ENCODE results near the gene ARL6IP4. TPM values are rescaled to one million over a fixed set of nuclear protein-coding genes. Genes with fewer than 3 reads are reported as not detected.

The ARL6IP4 gene
- total and polyA plus RNA-seq, 7 donors, result 113 to 193 (median 130) TPM

- ATAC-seq, result no peak
- intact Hi-C loops (cut with DNase I), result no loop called here
- no peaks in the 10 kb centered on the region for H3K27me3 ChIP-seq (ENCODE audit: insufficient read depth in 3 of 3, low read length in 2 of 3)
- H3K27ac ChIP-seq, result no peak overlapping the region
- no peak overlapping the region for H3K4me3 ChIP-seq
- H3K4me1 ChIP-seq, result no peaks in the 10 kb centered on the region
- 82 to 90% (median 85%) methylated on average over 7 of the region's 7 CpGs for WGBS, 3 donors
- DNase-seq, result no peak
- no peaks in the 10 kb centered on the region for H3K9me3 ChIP-seq
- peaks cover 2 to 18% of the 10 kb centered on the region in 2 donors for H3K36me3 ChIP-seq (ENCODE audit: insufficient read depth in 1 of 2, low read depth in 1 of 2)
- TF ChIP-seq CTCF (IDR thresholded peaks at IDR 0.05), result no peak
Observed at GRCh38 chr12:123028475-123028874, 48.0 kb downstream of the ARL6IP4 start.

- no peak for ATAC-seq
- no peak for TF ChIP-seq CTCF (IDR thresholded peaks at IDR 0.05)
- intact Hi-C loops (cut with DNase I), result no loop called here
- H3K9me3 ChIP-seq, result no peaks in the 10 kb centered on the region
- no peak overlapping the region for H3K27ac ChIP-seq
- H3K4me1 ChIP-seq, result no peaks in the 10 kb centered on the region
- no peak overlapping the region for H3K4me3 ChIP-seq
- no peak for DNase-seq
- H3K36me3 ChIP-seq (ENCODE audit: insufficient read depth in 1 of 2, low read depth in 1 of 2), result peaks cover 2 to 20% of the 10 kb centered on the region in 2 donors
- no peaks in the 10 kb centered on the region for H3K27me3 ChIP-seq (ENCODE audit: insufficient read depth in 3 of 3, low read length in 2 of 3)
Observed at GRCh38 chr12:123029550-123029949, 49.1 kb downstream of the ARL6IP4 start.

- Histone ChIP-seq H3K27ac (no peak overlapping the region), H3K4me3 (no peak overlapping the region), H3K9me3 (no peaks in the 10 kb centered on the region), H3K4me1 (no peaks in the 10 kb centered on the region), H3K36me3 (ENCODE audit: insufficient read depth in 1 of 2, low read depth in 1 of 2) (peaks cover 2 to 20% of the 10 kb centered on the region in 2 donors), H3K27me3 (ENCODE audit: insufficient read depth in 3 of 3, low read length in 2 of 3) (no peaks in the 10 kb centered on the region)
- DNase-seq (no peak), ATAC-seq (no peak)
- intact Hi-C loops (cut with DNase I), result no loop called here
- no peak for TF ChIP-seq CTCF (IDR thresholded peaks at IDR 0.05)
- 84 to 91% (median 85%) methylated on average over 1 of the region's 1 CpG for WGBS, 3 donors
Observed at GRCh38 chr12:123030686-123031085, 50.2 kb downstream of the ARL6IP4 start.

GRCh38 chr12:123031171-123031845, 50.8 kb downstream of the ARL6IP4 start:
- peaks cover 2 to 20% of the 10 kb centered on the region in 2 donors for H3K36me3 ChIP-seq (ENCODE audit: insufficient read depth in 1 of 2, low read depth in 1 of 2)
- H3K4me3 ChIP-seq, result no peak overlapping the region
- intact Hi-C loops (cut with DNase I), result no loop called here
- 92 to 94% (median 93%) methylated on average over 10 of the region's 10 CpGs for WGBS, 3 donors
- ATAC-seq, result no peak
- H3K27me3 ChIP-seq (ENCODE audit: insufficient read depth in 3 of 3, low read length in 2 of 3), result no peaks in the 10 kb centered on the region
- H3K9me3 ChIP-seq, result no peaks in the 10 kb centered on the region
- H3K27ac ChIP-seq, result no peak overlapping the region
- no peaks in the 10 kb centered on the region for H3K4me1 ChIP-seq
- DNase-seq, result no peak
- no peak for TF ChIP-seq CTCF (IDR thresholded peaks at IDR 0.05)

Other genes with a start within 250 kb of the ARL6IP4 start
- gene HCAR1, start 249.8 kb upstream of the ARL6IP4 start, total RNA-seq, result under 1 TPM in 3 of 4 donors, not detected in 1; 0.05 to 0.13 (median 0.08) TPM
- gene HCAR1, start 249.8 kb upstream of the ARL6IP4 start, polyA plus RNA-seq, result under 1 TPM; 0.01 to 0.05 (median 0.03) TPM
- gene DENR, start 227.9 kb upstream of the ARL6IP4 start, total RNA-seq, result 10 to 100 TPM; 30.2 to 39.0 (median 33.5) TPM
- gene DENR, start 227.9 kb upstream of the ARL6IP4 start, polyA plus RNA-seq, result 10 to 100 TPM; 24.0 to 52.4 (median 47.4) TPM
- gene CCDC62, start 206.1 kb upstream of the ARL6IP4 start, total RNA-seq, result 1 to 10 TPM in 1 of 4 donors, under 1 TPM in 3; 0.81 to 1.3 (median 0.96) TPM
- 1 to 10 TPM in 1 of 3 donors, under 1 TPM in 2; 0.20 to 1.5 (median 0.29) TPM for gene CCDC62, start 206.1 kb upstream of the ARL6IP4 start, polyA plus RNA-seq
- gene HIP1R, start 145.2 kb upstream of the ARL6IP4 start, total RNA-seq, result 10 to 100 TPM in 2 of 4 donors, 1 to 10 TPM in 2; 6.2 to 13.4 (median 9.7) TPM
- 10 to 100 TPM in 1 of 3 donors, 1 to 10 TPM in 2; 4.5 to 17.6 (median 8.0) TPM for gene HIP1R, start 145.2 kb upstream of the ARL6IP4 start, polyA plus RNA-seq
- 10 to 100 TPM in 2 of 4 donors, 1 to 10 TPM in 2; 8.9 to 11.1 (median 9.9) TPM for gene VPS37B, start 84.6 kb upstream of the ARL6IP4 start, total RNA-seq
- 1 to 10 TPM; 3.2 to 7.7 (median 5.9) TPM for gene VPS37B, start 84.6 kb upstream of the ARL6IP4 start, polyA plus RNA-seq
- under 1 TPM; 0.47 to 0.97 (median 0.78) TPM for gene ABCB9, start 14.2 kb upstream of the ARL6IP4 start, total RNA-seq
- 1 to 10 TPM in 1 of 3 donors, under 1 TPM in 2; 0.56 to 1.1 (median 0.62) TPM for gene ABCB9, start 14.2 kb upstream of the ARL6IP4 start, polyA plus RNA-seq
- gene OGFOD2, start 5.4 kb upstream of the ARL6IP4 start, total RNA-seq, result 10 to 100 TPM in 1 of 4 donors, 1 to 10 TPM in 3; 6.4 to 12.0 (median 8.5) TPM
- 10 to 100 TPM in 2 of 3 donors, 1 to 10 TPM in 1; 7.0 to 25.3 (median 19.5) TPM for gene OGFOD2, start 5.4 kb upstream of the ARL6IP4 start, polyA plus RNA-seq
- gene PITPNM2, start 170.4 kb downstream of the ARL6IP4 start, total RNA-seq, result 1 to 10 TPM; 4.6 to 7.4 (median 5.8) TPM
- gene PITPNM2, start 170.4 kb downstream of the ARL6IP4 start, polyA plus RNA-seq, result 1 to 10 TPM; 2.2 to 3.5 (median 3.0) TPM

Data from psoas muscle (tissue), 8 donors.